ENCODE data around the gene NTNG2.

NTNG2 gene

DNA sequence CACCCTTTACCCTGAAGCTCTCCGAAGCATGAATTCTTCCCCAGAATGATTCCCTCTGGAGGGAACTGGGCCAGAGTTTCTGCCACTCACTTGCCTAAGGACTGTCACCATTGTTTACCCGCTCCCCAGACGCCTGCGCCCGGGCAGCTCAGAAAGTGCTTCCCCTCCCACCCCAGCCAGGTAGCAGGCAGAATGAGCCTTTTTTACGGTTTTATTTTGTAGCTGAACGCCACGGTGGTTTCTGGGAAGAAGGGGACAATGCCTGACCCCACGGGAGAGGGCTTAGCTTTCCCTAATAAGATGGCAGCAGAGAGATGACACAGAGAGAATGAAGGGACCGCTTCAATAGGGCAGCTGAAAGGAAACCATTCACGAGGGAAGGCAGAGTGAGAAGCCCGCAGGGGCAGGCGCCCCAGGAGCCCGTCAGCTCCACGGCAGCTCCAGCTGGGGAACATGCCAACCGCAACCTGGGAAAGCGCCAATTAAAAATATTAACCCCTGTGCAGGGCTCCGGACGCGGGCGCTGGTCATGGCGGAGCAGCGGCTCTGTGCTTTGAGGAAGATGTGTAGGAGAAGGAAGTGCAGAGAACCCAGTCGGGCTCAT, 20.4 kb upstream of the NTNG2 start:
- H3K27ac ChIP-seq, result no peak overlapping the region
- no peaks in the 10 kb centered on the region for H3K36me3 ChIP-seq (ENCODE audit: control insufficient read depth, insufficient read depth, low read length)
- TF ChIP-seq, protein P1, sequence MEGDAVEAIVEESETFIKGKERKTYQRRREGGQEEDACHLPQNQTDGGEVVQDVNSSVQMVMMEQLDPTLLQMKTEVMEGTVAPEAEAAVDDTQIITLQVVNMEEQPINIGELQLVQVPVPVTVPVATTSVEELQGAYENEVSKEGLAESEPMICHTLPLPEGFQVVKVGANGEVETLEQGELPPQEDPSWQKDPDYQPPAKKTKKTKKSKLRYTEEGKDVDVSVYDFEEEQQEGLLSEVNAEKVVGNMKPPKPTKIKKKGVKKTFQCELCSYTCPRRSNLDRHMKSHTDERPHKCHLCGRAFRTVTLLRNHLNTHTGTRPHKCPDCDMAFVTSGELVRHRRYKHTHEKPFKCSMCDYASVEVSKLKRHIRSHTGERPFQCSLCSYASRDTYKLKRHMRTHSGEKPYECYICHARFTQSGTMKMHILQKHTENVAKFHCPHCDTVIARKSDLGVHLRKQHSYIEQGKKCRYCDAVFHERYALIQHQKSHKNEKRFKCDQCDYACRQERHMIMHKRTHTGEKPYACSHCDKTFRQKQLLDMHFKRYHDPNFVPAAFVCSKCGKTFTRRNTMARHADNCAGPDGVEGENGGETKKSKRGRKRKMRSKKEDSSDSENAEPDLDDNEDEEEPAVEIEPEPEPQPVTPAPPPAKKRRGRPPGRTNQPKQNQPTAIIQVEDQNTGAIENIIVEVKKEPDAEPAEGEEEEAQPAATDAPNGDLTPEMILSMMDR (IDR thresholded peaks at IDR 0.05), result no peak
- peak overlapping the region; percentile 17 for H3K4me3 ChIP-seq (ENCODE audit: low read depth, low read length)
- H3K9ac ChIP-seq, result no peak overlapping the region
- H3K9me3 ChIP-seq (ENCODE audit: control insufficient read depth, low read length), result no peaks in the 10 kb centered on the region
- H3K4me1 ChIP-seq, result no peaks in the 10 kb centered on the region
- peak overlapping the region; percentile 58 for H3K4me2 ChIP-seq (ENCODE audit: low read length)
- no peaks in the 10 kb centered on the region for H3K27me3 ChIP-seq (ENCODE audit: control insufficient read depth, insufficient read depth, low read length)
- H3K79me2 ChIP-seq, result no peaks in the 10 kb centered on the region
- H2AFZ ChIP-seq, result peak overlapping the region; percentile 76

DNA sequence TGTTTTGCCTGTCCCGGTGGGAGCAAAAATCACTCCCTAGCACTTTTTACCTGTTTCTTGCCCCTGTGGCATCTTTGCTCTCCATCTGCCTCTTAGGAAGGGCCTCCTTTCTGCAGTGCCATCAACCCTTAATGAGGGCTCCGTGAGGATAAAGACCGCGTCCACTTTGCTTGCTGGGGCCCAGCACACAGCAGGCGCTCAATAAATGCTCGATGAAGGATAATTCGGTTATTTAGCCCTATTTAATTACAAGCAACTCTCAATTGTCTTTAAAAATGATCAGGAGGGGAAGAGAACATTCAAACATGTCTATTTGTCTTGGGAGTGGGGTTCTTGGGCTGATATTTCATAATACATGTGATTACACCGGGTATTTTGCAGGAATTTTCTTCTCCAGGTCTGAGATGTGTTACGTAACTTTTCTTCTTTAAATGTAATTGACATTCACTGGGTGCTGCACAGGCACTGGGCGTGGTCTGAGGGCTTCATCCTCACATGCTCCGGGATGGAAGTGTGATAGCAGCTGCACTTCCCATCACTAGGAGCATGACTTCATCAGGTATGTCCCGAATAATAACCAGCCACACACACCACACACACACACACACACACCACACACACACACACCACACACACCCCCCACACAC, 19.8 kb upstream of the NTNG2 start:
- peak overlapping the region; percentile 76 for H2AFZ ChIP-seq
- no peak overlapping the region for H3K9ac ChIP-seq
- peak overlapping the region; percentile 58 for H3K4me2 ChIP-seq (ENCODE audit: low read length)
- H3K27ac ChIP-seq, result no peak overlapping the region
- no peaks in the 10 kb centered on the region for H3K36me3 ChIP-seq (ENCODE audit: control insufficient read depth, insufficient read depth, low read length)
- TF ChIP-seq, protein P1 (IDR thresholded peaks at IDR 0.05), result no peak
- no peaks in the 10 kb centered on the region for H3K4me1 ChIP-seq
- no peak overlapping the region for H3K4me3 ChIP-seq (ENCODE audit: low read depth, low read length)
- H3K27me3 ChIP-seq (ENCODE audit: control insufficient read depth, insufficient read depth, low read length), result no peaks in the 10 kb centered on the region
- H3K9me3 ChIP-seq (ENCODE audit: control insufficient read depth, low read length), result no peaks in the 10 kb centered on the region
- H3K79me2 ChIP-seq, result no peaks in the 10 kb centered on the region

DNA sequence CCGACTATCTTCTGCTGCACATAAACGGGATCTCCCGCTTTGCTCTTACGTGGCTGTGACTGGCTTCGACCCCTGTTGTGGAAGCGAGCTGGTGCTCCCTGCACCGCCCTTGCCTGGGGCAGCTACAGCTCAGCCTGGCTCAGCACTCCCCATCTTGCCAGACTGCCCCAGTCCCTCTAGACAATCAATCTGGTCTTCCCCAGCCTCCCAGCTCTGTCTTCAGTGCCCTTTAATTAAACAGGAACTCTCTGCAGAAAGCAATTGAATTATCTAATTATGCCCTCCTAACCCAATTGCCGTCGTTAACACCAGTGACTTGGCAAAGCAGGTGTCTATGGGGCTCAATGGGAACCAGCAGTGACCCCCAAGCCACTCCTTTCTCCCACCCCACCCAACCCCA, 18.9 kb upstream of the NTNG2 start:
- H3K9ac ChIP-seq, result no peak overlapping the region

DNA sequence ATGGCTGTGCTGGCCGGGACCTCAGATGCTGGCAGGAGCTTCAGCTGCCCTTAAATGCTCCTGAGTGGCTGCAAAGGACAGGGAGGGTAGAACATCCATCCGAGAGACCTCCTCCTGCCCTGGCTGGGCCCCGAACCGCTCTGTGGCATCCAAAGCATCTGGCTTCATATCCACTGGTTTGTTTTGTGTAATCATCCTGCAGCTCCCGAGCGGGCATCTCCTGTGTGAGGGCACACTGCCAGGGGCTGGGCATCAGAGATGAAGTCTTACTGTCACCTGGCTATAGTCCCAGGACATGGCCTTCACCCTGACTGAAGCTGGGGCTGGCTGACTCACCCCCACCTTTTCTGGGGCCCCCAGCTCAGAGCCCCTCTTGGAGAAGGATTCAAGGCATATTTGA, 18.5 kb upstream of the NTNG2 start:
- H2AFZ ChIP-seq, result no peak overlapping the region

More for the DNA sequence above, 18.9 kb upstream of the NTNG2 start:
- Histone ChIP-seq H2AFZ (no peak overlapping the region), H3K36me3 (ENCODE audit: control insufficient read depth, insufficient read depth, low read length) (no peaks in the 10 kb centered on the region), H3K27me3 (ENCODE audit: control insufficient read depth, insufficient read depth, low read length) (no peaks in the 10 kb centered on the region), H3K4me3 (ENCODE audit: low read depth, low read length) (no peak overlapping the region), H3K4me1 (no peaks in the 10 kb centered on the region), H3K4me2 (ENCODE audit: low read length) (no peak overlapping the region), H3K9me3 (ENCODE audit: control insufficient read depth, low read length) (no peaks in the 10 kb centered on the region), H3K79me2 (no peaks in the 10 kb centered on the region), H3K27ac (no peak overlapping the region)
- TF ChIP-seq, protein P1 (IDR thresholded peaks at IDR 0.05), result no peak

More for the DNA sequence above, 18.5 kb upstream of the NTNG2 start:
- Histone ChIP-seq H3K9ac (no peak overlapping the region), H3K9me3 (ENCODE audit: control insufficient read depth, low read length) (no peaks in the 10 kb centered on the region), H3K4me3 (ENCODE audit: low read depth, low read length) (no peak overlapping the region), H3K4me2 (ENCODE audit: low read length) (no peak overlapping the region), H3K27me3 (ENCODE audit: control insufficient read depth, insufficient read depth, low read length) (no peaks in the 10 kb centered on the region), H3K4me1 (no peaks in the 10 kb centered on the region), H3K27ac (no peak overlapping the region), H3K36me3 (ENCODE audit: control insufficient read depth, insufficient read depth, low read length) (no peaks in the 10 kb centered on the region), H3K79me2 (no peaks in the 10 kb centered on the region)
- TF ChIP-seq, protein P1 (IDR thresholded peaks at IDR 0.05), result no peak
